GM18517 (cell line): ENCODE data around the gene ZNF205.

Source experiments
- ATAC-seq: cut with Tn5 transposase; IDR thresholded peaks from one replicate; pipeline ENCODE4 v1.9.1; 2021; ENCODE audit warnings: mild to moderate bottlenecking, moderate library complexity; ENCODE audit not compliant: unreplicated experiment

The ZNF205 gene

DNA sequence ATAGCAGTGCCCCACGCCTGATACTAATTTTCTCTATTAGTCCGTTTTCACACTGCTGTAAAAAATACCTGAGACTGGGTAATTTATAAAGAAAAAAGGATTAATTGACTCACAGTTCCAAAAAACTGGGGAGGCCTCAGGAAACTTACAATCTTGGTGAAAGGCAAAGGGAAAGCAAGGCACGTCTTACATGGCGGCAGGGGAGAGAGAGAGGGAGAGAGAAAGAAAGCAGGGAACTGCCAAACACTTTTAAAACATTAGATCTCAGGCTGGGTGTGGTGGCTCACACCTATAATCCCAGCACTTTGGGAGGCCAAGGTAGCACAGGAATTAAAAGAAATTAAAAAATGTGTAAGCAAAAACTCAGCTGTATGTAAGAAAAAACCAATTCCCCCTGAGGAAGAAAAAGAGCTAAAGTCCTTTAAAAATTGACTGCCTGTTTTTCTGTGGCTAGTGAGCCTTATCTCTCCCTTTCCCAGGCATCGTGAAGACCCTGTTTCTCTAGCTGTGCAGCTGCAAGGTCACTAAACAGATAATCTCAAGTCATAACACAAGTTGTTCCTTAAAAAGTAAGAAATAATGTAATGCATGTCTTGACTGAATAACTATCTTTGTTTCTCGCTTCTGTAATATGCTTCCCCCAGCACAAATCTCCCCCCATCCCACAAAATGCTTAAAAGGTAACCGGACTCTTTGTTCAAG is 27.3 kb upstream of the ZNF205 start:
- no peak for ATAC-seq

DNA sequence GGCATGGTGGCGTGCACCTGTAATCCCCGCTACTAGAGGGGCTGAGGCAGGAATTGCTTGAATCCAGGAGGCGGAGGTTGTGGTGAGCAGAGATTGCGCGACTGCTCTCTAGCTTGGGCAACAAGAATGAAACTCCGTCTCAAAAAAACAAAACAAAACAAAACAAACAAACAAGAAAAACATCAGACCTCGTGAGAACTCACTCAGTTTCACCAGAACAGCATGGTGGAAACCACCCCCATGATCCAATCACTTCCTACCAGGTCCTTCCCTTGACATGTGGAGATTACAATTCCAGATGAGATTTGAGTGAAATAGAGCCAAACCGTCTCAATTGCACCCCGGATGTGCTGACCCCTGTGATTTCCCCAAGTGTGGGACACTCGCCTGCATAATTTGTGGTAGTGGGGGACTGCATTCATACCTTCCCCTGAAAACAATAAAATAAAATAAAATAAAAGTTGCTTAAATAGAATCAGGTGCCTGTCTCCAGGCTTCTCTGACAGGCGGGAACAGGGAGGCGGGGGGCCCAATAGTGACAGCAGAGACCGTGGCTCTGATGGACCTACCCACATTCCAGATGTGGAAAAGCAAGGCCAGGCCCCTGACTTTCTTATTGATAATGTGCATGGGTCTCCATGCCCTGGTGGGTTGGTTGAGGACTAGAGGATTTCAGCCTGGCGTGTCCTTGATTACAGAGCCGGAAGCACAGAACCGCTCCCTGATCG is 26.4 kb upstream of the ZNF205 start:
- ATAC-seq = no peak

DNA sequence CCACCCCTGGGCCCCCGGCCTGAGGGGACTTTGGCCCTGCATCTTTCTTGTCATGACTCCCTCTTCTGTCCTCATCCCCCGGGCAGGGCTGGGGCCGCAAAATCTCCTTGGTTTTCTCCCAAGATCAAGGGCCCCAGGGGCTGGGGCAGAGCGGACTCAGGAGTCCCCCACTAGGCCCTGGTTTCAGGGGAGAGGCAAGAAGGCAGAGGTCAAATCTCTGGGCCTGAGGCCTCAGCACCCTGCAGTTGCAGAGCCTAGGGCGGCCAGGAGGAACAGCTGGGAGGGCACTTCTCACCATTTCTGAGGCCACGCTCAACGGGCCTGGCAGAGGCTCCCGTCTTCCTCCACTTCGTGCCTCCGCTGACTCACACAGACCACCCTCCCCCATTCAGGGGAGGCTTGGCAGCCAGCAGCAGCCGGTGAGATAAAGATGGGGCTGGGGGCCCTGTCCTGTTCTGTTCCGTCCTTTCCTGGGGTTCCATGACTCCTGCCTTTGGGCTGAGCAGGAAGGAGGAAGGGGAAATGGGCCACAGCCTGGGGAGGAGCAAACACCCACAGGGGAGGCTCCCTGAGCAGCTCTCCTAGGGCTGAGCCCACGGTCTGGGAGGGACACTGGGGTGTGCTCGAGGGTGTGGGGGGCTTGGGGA is 25.7 kb upstream of the ZNF205 start:
- ATAC-seq = no peak

DNA sequence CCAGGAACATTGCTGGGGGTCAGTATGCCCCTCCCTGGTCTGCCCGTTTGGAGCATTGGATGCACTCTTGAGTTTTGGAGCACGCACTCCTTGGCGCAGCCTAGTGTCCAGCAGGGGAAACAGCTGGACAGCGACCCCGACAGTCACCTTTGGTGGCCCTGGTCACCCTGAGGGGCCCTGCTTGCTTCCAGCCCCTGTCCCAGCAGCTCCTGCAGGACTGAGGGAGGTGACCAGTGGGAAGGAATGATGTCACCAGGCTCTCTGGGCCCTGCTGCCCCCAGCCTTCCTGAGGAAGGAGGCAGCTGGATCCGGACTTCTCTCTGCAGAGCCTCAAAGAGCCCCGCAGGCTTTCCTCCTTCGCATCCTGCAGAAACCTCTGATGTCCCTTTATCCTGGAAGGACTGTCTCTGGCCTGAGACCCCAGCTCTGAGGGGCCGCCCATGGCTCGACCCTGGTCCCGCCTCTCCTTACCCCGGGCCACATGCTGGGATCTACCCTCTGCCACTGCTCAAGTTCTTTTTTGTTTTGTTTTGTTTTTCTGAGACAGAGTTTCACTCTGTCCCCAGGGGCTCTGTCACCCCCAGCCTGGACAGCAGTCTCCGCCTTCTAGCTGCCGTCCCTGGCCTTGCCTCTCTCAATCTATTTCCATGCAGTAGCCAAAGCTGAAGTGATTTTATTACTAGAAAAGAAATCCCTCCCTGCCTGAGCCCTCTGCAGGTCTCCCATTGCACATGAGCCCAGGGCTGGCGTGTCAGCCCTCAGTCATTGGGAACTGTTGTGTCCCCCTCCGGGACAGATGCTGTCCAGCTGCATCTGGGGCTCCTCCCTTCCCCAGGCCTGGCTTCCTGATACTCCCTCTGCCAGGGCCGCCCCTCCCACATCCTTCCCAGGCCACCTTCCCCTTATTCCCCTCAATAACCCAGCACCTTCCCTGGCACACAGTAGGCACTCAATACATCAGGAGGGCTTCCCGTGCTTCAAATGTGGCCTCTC is 24.8 kb upstream of the ZNF205 start:
- no peak for ATAC-seq

DNA sequence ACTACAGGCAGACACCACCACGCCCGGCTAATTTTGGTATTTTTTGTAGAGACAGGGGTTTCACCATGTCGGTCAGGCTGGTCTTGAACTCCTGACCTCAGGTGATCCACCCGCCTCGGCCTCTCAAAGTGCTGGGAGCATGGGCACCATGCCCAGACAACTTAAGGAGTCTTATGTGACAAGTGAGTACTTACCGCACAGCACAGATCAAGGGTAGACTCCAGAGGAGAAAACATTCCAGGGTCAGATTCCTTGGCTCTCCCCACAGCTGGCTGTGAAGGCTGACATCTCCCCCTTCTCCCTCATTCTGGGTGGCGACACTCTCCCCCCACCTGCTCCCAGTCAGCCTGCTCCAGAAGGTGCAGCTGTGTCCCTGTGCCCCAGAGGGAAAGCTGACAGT is 23.9 kb upstream of the ZNF205 start:
- ATAC-seq = no peak

DNA sequence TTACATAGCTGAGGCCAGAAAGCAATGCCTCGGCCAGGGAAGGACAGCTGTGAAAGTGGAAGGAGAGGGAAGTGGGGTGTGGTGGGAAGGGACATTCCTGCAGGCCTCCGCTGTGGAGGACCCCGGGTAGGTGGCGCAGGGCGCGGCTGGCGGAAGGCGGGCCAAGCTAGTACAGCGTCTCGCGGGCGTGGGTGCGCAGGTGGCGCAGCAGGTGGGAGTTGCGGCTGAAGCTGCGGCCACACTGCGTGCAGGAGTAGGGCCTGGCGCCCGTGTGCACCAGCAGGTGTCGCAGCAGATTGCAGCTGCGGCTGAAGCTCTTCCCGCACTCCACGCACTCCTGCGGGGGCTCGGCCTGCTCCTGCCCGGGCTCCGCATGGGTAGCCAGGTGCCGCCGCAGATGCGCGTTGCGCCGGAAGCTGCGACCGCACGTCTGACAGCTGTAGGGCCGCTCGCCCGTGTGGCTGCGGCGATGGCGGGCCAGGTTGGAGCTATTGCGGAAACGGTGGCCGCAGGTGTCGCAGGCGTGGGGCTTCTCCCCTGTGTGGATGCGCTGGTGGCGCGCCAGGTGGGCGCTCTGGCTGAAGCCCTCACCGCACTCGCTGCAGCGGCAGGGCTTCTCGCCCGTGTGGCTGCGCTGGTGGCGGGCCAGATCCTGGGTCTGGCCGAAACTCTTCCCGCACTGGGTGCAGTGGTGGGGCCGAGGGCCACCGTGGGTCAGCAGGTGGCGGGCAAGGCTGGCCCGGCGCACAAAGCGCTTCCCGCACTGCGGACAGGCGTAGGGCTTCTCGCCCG is 23.3 kb upstream of the ZNF205 start:
- ATAC-seq = no peak

DNA sequence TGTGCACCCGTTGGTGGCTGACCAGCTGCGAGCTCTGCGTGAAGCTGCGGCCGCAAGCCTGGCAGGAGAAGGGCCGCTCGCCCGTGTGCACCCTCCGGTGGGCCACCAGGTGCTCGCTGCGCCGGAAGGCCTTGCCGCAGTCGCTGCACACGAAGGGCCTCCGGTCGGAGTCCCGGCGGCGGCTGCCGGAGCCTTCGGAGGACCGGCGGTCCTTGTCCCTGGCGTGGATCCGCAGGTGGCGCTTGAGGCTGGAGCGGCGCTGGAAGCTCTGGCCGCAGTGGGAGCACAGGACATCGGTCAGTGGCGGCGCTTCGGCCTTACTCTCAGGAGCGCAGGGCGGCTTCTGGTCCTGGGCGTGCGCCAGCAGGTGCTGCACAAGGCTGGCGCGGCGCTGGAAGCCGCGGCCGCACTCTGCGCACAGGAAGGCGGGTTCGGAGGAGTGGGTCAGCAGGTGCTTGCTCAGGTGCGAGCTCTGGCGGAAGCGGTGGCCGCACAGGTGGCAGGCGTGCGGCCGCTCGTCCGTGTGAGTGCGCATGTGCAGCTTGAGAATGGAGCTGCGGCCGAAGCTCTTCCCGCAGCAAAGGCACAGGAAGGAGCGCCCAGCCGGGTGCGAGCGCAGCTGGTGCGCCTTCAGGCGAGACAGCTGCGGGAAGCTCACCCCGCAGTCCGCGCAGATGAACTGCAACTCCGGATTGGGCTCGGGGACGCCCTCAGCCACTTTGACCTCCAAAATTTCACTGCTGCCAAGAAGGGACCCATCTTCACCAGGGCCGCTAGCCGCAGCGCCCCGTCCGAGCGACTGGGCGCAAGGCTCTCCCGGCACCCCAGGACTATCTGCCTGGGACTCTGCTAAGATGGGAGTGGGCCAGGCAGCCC is 22.4 kb upstream of the ZNF205 start:
- ATAC-seq = no peak

DNA sequence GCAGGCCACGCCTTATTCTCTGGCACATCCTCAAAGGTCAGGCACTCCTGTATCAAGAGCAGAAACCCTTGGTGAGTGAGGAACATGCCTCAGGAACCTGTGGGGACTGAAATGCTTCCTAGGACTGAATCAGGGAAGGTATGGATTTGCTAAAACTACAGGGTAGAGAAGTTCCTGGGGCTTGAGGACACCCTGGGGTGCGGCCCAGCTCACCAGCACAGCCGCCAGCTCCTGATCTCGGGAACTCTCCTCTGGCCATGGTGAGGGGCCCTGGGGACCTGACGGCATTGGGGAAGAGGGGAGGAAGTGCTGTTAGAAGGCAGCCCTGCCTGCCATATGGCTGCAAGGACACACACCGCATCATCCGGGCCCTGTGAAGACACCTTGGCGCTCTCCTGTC is 20.8 kb upstream of the ZNF205 start:
- ATAC-seq = no peak

DNA sequence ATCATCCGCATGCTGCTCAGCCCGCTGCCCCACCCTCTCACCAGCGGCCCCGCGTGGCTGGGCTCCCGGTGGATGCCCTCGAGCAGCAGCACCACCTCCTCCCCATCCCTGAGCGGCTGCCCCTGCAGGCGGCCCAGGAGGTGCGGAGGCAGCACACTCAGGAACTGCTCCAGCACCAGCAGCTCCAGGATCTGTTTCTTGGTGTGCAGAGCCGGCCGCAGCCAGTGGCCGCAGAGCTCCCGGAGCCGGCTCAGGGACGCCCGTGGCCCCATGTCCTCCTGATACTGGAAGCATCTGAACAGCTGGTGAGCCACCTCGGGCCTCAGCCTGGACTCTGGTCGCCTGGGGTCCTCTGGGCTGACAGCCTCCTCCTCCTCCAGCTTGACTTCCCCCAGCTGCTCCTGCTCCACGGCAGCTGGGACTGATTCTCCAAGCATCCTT is 19.9 kb upstream of the ZNF205 start:
- ATAC-seq = no peak

DNA sequence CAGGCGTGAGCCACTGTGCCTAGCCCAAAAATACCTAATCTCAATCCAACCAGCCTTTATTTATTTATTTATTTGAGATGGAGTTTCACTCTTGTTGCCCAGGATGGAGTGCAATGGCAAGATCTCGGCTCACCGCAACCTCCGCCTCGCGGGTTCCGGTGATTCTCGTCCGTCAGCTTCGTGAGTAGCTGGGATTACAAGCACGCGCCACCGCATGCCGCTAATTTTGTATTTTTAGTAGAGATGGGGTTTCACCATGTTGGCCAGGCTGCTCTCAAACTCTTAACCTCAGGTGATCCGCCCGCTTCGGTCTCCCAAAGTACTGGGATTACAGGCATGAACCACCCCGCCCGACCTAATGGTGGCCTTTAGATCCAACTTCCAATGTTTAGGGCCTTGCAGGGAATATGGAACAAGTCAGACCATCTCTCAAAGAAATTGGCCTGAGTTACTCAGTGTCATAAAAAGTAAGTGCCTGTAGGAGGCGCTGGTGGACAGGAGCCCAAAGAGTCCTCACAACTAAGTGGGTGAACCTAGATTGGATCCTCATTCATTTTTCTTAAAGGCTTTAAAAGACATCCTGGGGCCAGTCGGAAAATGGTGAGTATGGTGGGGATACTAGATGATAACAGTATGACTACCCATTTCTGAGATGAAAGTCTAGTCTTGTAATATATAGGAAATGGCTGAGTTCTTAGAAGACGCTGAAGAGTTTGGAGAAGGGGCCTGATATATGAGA is 17.9 kb upstream of the ZNF205 start:
- ATAC-seq = no peak

DNA sequence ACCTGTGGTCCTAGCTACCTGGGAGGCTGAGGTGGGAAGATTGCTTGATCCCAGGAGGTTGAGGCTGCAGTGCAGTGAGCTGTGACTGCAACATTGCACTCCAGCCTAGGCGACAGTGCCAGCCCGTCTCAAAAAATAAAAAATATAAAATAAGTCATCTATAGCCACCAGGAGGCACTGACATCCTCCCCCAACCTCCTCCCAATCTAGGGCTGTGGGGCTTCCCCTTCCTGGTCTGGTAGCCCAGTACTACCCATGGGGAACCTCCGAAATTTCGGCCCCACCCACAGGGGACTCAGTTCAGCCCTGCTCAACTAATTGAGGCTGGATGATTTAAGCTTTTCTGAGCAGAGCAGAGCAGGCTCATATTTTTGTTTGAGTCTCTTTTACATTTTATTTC is 16.5 kb upstream of the ZNF205 start:
- ATAC-seq = peak; percentile 70

DNA sequence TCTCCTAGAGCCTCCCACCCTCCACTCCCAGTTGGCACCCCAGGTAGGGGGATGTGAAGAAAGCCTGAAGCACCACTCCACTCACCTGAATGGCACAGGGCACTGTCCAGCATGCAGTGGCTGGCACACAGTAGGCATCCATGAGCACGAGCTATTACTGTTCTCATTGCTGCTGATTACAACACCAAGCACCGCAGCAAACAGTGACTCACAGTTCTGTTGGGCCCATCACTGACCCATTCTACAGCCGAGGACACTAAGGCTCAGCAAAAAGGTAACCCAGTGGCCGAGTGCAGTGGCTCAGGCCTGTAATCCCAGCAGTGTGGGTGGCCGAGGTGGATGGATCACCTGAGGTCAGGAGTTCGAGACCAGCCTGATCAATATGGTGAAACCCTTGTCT is 16.0 kb upstream of the ZNF205 start:
- no peak for ATAC-seq

DNA sequence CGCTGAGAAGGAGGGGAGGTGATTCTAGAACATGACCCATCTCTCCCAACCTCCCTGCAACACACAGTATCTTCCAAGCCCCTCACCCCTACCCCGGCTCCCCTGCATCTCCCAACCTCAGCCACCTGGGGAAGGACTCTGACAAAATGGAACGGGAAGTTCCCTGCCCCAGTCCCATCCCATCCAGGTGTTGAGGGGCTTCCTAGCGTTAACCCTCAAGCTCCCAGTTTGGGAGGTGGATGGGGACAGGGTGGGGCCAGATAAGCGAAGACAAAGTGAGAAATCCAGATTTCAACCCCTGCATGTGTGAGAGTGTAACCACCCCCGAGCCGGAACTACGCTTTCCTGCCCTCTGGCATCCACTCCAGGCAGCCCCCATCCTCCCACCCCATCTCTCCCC is 15.1 kb upstream of the ZNF205 start:
- no peak for ATAC-seq

DNA sequence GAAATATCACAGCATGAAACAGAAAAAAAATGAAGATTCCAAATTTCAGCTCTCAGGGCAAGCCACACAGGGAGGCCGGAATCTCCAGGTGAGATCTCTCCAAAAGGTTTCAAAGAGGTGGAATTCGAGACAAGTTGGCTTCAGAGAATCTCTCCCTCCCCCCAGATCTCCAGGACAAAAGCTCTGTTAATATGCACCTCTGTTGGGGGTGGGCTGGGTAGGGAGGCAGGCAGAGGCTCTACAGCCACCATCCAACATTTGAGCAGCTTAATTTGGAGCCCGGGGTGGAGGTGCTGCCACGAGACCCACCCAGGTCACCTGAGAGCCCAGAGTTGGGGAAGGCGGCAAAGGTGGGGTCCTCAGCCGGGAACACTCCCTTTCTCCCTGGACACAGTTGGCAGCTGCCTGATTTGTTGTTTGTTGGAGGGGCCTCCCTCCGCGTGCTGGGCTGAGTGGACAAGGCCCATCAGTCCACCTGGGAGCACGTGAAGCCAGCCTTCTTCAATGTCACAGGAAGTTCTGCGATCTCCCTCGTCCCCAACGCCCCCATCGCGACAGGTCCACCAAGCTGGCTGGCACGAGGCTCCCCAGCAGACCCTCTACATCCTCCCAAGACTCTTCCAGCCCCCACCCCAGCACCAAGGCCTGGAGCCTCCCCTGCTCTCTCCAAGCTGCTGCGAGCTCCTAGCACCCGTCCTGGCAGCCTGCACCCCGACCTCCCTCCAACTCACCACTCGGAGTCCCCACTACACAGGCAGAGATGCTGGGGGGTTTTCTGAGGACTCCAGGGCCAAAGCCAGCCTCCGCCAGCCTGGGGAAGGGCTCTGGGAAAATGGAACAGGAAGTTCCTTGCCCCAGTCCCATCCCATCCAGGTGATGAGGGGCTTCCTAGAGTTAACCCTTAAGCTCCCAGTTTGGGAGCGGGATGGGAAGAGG is 13.7 kb upstream of the ZNF205 start, which contains the start of gene ZSCAN10:
TSS of gene ZSCAN10 (minus strand) at position 836 of the 936 bp plus-strand sequence. CDS start 6,357 bp downstream, outside the sequence.
- no peak for ATAC-seq

DNA sequence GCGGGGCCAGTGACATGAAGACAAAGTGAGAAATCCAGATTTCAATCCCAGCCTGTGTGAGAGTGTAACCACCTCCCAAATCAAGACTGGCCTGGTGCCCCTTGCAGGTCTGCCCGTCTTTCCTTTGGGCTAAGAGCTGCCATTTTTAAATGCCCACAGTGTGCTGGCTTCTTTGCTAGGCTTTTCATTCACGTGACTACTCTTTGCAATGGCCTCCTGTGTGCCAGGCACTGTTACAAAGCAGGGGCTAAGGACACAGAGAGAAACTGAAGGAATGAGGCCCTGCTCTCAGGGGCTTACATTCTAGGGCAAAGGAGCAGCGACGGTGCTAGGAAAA is 13.0 kb upstream of the ZNF205 start:
- no peak for ATAC-seq

DNA sequence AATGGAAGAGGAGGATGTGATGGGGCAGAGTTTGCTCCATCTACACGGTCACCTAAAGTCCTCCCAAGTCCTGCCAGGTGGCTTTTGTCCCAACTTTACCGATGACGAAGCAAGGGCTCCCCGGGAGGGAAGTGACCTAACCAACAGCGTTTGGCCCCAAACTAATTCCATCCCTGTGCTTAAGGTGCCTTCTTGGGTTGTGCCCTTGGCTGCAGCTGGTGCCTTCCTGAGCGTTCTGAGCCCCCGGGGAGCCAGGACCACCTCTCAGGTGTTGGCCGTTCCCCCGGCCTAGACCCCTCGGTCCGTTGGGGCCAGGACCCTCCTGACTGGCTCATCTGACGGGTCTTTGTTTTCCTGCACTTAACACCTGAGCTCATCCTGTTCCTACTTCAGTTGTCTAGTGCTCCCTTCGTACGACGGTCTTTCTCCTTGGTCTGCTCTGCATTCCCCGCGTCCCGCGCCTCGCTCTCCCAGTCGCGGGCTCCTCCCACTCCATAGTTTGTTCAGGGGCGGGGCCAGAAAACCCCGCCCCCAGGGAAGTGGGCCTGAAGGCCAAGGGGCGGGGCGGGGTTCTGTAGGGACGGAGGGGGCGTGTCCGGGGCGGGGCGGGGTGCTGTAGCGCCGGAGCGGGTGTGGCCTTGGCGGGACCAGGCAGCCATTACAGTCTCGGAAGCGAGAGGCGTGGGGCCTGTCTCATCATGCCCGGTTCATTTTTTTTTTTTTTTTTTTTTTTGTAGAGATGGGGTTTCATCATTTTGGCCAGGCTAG is 12.5 kb upstream of the ZNF205 start:
- ATAC-seq = no peak
